Gastrocnemius medialis (tissue), 4 donors: ENCODE data around the gene POLR3B. TPM values are rescaled to one million over a fixed set of nuclear protein-coding genes. Genes with fewer than 3 reads are reported as not detected.

Source experiments
- ATAC-seq, 2 donors: fragments of 150-250 bp; one replicate each; pipeline ENCODE4 v1.9.1; 2016
- DNase-seq, 2 donors: peaks; one replicate each; pipeline ENCODE4 v3.0.0-alpha.2; 2019
- H3K27ac ChIP-seq, 4 donors: fragments of 200-600 bp; sonication (generic); 1 replicate in 1 of 4; 2 replicates in 3 of 4; pipeline ENCODE4 v1.5.1; 2016 to 2018; ENCODE audit warnings: mild to moderate bottlenecking in 2 of 4, moderate library complexity in 1 of 4
- H3K27me3 ChIP-seq, 3 donors: fragments of 200-600 bp; sonication (generic) in 2 of 3; 1 replicate in 1 of 3; 2 replicates in 2 of 3; pipeline versions ENCODE4 v1.5.1 to v1.6.0; 2016 to 2019; ENCODE audit warnings: mild to moderate bottlenecking in 1 of 3, moderate library complexity in 1 of 3
- H3K36me3 ChIP-seq, 2 donors: fragments of 200-600 bp; sonication (generic) in 1 of 2; one replicate each; pipeline ENCODE4 v1.5.1; 2017 to 2018
- H3K4me1 ChIP-seq, 2 donors: fragments of 200-600 bp; sonication (generic) in 1 of 2; one replicate each; pipeline ENCODE4 v1.5.1; 2016 to 2017; ENCODE audit warnings: mild to moderate bottlenecking in 2 of 2
- H3K4me3 ChIP-seq, 4 donors: fragments of 200-600 bp; sonication (generic) in 3 of 4; 1 replicate in 1 of 4; 2 replicates in 3 of 4; pipeline ENCODE4 v1.5.1; 2016 to 2019; ENCODE audit warnings: mild to moderate bottlenecking in 2 of 4
- H3K9me3 ChIP-seq, 3 donors: fragments of 200-600 bp; sonication (generic) in 2 of 3; 1 replicate in 1 of 3; 2 replicates in 2 of 3; pipeline ENCODE4 v1.5.1; 2016 to 2019
- CTCF ChIP-seq, 5 experiments: fragments of 450-650 bp in 3 of 5; fragments of 200-600 bp in 2 of 5; sonication (generic) in 2 of 5; IDR thresholded peaks in 4 of 5; conservative IDR thresholded peaks in 1 of 5; 1 replicate in 4 of 5; 2 replicates in 1 of 5; pipeline ENCODE4 v1.5.1; 2016 to 2019; ENCODE audit warnings: antibody characterized with exemption in 5 of 5, mild to moderate bottlenecking in 3 of 5, moderate library complexity in 3 of 5
- POLR2A ChIP-seq, 2 donors: fragments of 450-650 bp; IDR thresholded peaks; one replicate each; pipeline ENCODE4 v1.6.1; 2017; ENCODE audit warnings: antibody characterized with exemption in 2 of 2, mild to moderate bottlenecking in 2 of 2, moderate library complexity in 2 of 2
- in situ Hi-C, 4 donors: fragments of 200-750 bp; cut with MboI; loops; one replicate each; pipeline versions ENCODE4 v1.15.0 to v1.8.0; 2017; ENCODE audit warnings: low sequenced_read_pairs in 4 of 4
- intact Hi-C: fragments of 100-400 bp; cut with DNase I; formaldehyde crosslinking; loops from one replicate; pipeline ENCODE4 v1.15.1; 2023; ENCODE audit warnings: low total_unique reads
- total RNA-seq, 4 donors: library from RNA; depleted of rRNA; stranded (reverse); fragments of >200 nt; gene quantifications; one replicate each; pipeline versions ENCODE4 v1.1.0 to v1.2.3, GENCODE V29; 2016

The POLR3B gene
- total RNA-seq, 4 donors from 2014 or later, result 4.2 to 9.5 (median 6.4) TPM

- in situ Hi-C loops, result no loop called here
- no peak for TF ChIP-seq CTCF (IDR thresholded peaks at IDR 0.05 in 4 of 5, conservative IDR thresholded peaks at IDR 0.05 in 1 of 5)
- TF ChIP-seq POLR2A (IDR thresholded peaks at IDR 0.05), result no peak
- intact Hi-C loops, result no loop called here
- Histone ChIP-seq H3K27me3 (no peaks in the 10 kb centered on the region), H3K4me3 (no peak overlapping the region), H3K9me3 (no peaks in the 10 kb centered on the region), H3K27ac (peak overlapping the region; percentile 43 to 76 (median 70)), H3K4me1 (peaks cover 54 to 66% of the 10 kb centered on the region in 2 donors), H3K36me3 (peaks cover 0 to 66% of the 10 kb centered on the region in 2 donors)
- peak in 1 of 2 donors; percentile 50 for ATAC-seq
- no peak for DNase-seq
Observed at GRCh38 chr12:106321139-106321850, 36.3 kb upstream of the POLR3B start.

DNA sequence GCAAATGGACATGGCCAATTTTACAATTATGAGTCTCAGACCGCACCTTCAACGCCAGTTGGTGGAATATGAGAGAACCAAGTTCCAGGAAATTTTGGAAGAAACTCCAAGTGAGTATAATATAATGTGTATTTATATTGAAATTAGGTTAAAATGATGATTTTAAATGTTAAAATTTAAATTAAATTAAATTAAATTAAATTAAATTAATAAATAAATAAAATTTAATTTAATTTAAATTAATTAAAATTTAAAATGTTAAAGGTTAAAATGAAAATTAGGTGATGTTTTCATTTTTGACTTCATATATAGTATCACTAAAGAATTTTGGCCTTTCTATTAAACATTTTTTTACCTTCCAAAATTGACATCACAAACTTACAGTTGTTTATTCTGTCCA, 34.0 kb upstream of the POLR3B start:
- TF ChIP-seq POLR2A (IDR thresholded peaks at IDR 0.05), result no peak
- Histone ChIP-seq H3K4me3 (no peak overlapping the region), H3K9me3 (no peaks in the 10 kb centered on the region), H3K4me1 (peaks cover 45 to 64% of the 10 kb centered on the region in 2 donors), H3K27ac (peak overlapping the region in 1 of 4 donors; percentile 4), H3K36me3 (peaks cover 0 to 62% of the 10 kb centered on the region in 2 donors), H3K27me3 (no peaks in the 10 kb centered on the region)
- ATAC-seq (no peak), DNase-seq (no peak)
- in situ Hi-C loops, result no loop called here
- intact Hi-C loops, result no loop called here

DNA sequence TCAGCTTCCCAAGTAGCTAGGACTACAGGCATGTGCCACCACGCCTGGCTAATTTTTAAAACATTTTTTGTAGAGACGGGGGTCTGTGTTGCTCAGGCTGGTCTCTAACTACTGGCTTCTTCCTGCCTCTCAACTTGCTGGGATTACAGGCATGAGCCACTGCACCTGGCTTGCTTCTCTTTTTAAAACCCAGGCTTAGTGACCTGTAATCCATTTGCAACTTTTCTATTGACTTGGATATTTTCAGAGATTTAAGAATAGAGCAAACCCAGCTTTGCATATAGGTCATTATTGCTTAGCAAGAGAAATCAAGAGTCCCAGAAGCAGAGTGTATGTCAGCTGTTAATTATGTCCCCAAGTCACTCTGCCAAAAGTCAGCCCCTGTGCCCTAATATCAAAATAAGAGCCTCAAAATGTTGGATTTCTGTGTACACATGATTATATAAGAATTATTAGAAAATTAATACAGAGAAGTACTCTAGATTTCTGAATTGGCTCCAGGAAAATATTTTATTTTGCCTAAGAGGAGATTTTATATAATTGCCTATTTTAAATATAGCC, 30.2 kb upstream of the POLR3B start:
- TF ChIP-seq POLR2A (IDR thresholded peaks at IDR 0.05) (no peak), CTCF (IDR thresholded peaks at IDR 0.05 in 4 of 5, conservative IDR thresholded peaks at IDR 0.05 in 1 of 5) (no peak)
- intact Hi-C loops, result no loop called here
- Histone ChIP-seq H3K36me3 (peaks cover 0 to 39% of the 10 kb centered on the region in 2 donors), H3K4me3 (no peak overlapping the region), H3K27ac (peak overlapping the region; percentile 41 to 79 (median 74)), H3K27me3 (no peaks in the 10 kb centered on the region), H3K4me1 (peaks cover 43 to 62% of the 10 kb centered on the region in 2 donors), H3K9me3 (no peaks in the 10 kb centered on the region)
- DNase-seq (no peak), ATAC-seq (no peak)
- in situ Hi-C loops, result no loop called here

DNA sequence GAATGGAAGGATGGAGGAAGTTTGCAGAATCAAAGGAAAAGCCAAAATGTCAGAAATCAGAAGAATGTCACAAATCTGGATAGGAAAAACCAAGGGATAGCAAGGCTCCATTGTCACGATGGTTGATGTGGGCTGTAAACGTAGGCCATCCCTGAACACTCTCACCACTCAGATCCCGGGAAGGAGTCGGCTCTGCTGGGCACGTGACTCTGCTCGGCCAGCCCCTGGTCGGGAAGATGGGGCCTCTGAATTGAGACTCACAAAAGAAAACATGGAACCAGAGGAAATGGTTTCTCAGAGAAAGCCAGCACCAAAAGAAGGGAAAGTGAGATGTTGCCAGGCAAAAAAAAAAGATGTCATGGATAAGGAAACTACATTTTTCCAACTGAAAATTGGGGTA, 28.8 kb upstream of the POLR3B start:
- Histone ChIP-seq H3K27ac (peak overlapping the region; percentile 67 to 79 (median 74)), H3K4me3 (no peak overlapping the region), H3K36me3 (peaks cover 0 to 34% of the 10 kb centered on the region in 2 donors), H3K9me3 (no peaks in the 10 kb centered on the region), H3K4me1 (peaks cover 43 to 52% of the 10 kb centered on the region in 2 donors), H3K27me3 (no peaks in the 10 kb centered on the region)
- intact Hi-C loops, result no loop called here
- in situ Hi-C loops, result no loop called here
- no peak for ATAC-seq
- DNase-seq, result no peak
- TF ChIP-seq CTCF (IDR thresholded peaks at IDR 0.05 in 4 of 5, conservative IDR thresholded peaks at IDR 0.05 in 1 of 5), result no peak
- no peak for TF ChIP-seq POLR2A (IDR thresholded peaks at IDR 0.05)

DNA sequence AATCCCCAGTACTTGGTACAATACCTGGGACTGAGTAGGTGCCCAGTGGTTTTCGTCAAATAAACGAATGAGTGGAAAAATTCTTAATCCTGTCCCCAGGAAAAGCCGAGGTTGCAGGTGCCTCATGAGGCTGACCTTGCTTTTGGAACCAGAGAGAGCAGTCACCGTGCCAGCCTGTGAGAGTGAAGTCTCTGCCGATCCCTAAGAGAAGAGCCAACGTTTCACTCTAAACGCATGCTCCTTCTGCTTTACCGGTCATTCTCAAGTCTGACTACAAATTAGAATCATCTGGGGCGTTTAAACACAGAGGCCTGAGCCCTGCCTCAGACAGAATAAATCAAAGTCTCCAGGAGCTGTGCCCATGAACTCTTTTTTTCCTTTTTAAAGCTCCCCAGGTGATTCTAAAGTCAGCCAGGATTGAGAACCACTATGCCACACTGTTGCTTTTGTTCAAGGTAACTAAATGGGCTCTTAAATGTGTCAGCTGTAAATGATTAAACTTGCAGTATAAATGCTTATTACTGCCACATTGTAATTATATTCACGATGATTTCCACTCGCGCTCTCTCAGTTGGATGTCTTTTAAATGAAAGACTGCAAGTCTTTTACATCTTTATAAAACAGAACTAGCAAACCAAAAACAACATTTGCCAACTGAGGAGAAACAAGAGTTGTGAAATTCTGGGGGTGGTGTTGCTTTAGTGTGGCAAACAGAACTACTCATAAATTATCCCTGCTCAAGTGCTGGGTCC, 28.1 kb upstream of the POLR3B start:
- peaks cover 43 to 52% of the 10 kb centered on the region in 2 donors for H3K4me1 ChIP-seq
- ATAC-seq, result peak; percentile 66 to 85
- H3K9me3 ChIP-seq, result no peaks in the 10 kb centered on the region
- intact Hi-C loops, result no loop called here
- H3K27ac ChIP-seq, result peak overlapping the region; percentile 67 to 79 (median 74)
- peaks cover 0 to 28% of the 10 kb centered on the region in 2 donors for H3K36me3 ChIP-seq
- in situ Hi-C loops, result no loop called here
- H3K4me3 ChIP-seq, result peak overlapping the region in 1 of 4 donors; percentile 30
- DNase-seq, result peak in 1 of 2 donors; percentile 54
- no peaks in the 10 kb centered on the region for H3K27me3 ChIP-seq
- TF ChIP-seq POLR2A (IDR thresholded peaks at IDR 0.05) (no peak), CTCF (IDR thresholded peaks at IDR 0.05 in 4 of 5, conservative IDR thresholded peaks at IDR 0.05 in 1 of 5) (no peak)
